HTERT RPE-1 (cell line): ENCODE results near the gene MPZL2.

ENCODE experiments used
- in situ Hi-C: fragments of 300-500 bp; cut with MboI; formaldehyde crosslinking; loops from 4 replicates; pipeline ENCODE4 v1.14.3; 2020; ENCODE audit warnings: low sequenced_read_pairs

MPZL2 gene

DNA sequence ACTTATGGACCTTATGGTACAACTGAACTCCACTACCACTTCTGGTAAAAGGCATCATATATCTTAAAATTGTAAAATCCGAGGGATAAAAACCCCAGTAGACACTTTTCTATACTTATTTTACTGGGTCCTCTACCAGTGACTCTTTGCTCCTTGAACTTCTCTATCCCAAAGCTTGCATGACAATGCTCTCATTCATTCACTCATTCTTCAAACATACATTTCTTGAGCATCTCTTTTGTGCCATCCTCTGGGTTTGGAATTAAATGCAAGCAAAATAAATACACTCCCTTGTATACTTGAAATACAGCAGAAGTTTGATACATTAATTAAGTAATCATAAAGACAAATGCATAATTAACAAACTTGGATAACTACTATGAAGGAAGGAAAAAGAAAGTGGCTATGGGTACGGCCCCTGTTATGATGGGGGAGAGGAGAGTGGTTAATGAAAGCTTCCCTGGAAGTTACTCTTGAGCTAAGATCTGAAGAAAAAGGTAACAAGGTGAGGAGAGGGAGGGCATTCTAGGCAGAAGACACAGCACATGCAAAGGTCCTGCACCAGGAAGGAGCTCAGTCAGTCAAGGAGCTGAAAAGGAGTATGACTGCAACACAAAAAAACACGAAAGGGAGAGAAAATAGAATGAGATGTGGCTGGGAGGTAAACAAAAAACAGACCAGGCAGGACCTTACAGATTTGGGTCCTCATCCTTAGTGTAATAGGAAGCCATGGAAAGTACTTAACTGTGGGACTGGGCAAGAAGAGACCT lies 19.9 kb downstream of the MPZL2 start:
- in situ Hi-C loops, result no loop called here

DNA sequence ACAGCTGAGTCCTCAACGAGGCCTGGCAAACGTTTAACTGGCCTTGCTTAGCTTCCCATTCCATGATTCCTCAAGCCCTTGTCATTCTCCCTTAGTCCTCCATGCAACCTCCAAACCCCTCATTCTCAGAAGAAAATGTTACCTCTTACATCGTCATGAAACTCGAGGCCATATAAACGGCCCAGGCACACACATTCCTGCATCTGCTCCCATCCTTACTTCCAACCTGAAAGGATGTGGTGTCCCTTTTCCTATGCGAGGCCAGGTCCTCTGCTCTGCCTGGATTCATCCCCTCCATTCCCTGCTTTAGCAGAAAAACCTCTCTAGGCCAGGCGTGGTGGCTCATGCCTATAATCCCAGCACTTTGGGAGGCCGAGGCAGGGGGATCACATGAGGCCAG lies 20.9 kb downstream of the MPZL2 start:
- in situ Hi-C loops, result no loop called here

- in situ Hi-C loops, result no loop called here
Measured at GRCh38 chr11:118241764-118242098, 22.4 kb downstream of the MPZL2 start.

DNA sequence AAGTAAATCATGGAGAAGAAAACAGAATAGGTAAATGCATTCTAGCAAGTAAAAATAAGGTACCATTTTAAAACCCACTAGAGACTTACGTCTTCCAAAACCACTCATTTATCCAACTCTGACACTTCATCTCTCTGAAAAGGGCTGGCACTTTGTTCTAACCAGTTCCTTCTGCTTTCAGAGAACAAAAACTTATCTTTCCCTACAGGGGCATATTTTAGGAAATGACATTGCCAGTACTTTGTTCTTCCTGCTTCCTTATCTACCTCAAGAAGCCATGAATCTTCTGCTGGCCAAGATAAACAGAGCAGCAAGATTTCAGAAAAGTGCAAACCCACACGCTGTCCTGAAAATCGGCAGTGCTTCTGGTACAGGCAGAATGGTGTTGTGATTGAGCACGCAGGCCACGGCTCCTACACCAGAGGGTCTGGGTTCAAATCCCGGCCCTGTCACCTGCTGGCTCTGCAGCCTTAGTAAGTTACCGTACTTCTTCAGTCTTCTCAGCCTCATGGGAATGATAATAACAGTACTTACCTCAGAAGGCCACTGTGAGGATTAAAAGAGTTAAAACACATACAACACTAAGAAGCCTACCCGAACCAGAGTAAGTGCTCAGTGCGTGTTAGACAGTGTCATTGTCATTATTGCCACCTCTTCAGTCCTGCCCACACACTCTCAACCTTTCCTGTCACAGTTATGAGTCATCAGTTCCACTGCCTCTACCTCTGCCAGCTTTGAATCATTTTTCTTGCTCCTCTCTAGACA lies 22.9 kb downstream of the MPZL2 start:
- in situ Hi-C loops, result no loop called here

DNA sequence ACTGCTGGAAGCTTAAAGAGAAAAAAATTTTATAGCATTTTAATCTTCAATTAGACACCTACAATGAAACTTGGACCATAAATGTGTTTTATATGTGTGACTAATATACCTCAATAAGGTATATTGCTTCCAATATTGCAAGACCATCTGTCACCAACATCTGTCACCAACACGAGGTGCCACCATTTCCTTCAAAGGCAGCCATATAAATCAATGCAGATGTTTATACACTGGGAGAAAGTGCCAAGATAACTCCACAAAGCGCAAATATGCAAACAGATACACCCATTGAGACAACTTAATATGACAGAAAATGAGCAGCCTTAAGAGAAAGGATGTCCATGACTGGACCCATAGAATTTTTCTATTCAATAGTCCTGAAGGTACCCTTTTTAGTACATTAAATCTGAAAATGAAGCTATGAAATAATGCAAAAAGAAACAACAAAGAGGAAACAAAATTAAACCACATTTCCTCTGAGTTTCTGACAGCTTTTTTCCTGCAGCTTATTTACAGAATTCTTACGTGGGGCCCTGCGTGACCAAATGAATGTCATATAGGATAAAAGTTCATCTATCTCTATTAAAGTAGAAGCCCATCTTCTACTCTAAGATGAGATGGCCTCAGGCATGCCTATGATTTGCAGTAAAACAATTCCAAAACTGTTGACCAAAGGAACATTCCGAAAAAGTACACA lies 24.4 kb downstream of the MPZL2 start:
- in situ Hi-C loops, result no loop called here

DNA sequence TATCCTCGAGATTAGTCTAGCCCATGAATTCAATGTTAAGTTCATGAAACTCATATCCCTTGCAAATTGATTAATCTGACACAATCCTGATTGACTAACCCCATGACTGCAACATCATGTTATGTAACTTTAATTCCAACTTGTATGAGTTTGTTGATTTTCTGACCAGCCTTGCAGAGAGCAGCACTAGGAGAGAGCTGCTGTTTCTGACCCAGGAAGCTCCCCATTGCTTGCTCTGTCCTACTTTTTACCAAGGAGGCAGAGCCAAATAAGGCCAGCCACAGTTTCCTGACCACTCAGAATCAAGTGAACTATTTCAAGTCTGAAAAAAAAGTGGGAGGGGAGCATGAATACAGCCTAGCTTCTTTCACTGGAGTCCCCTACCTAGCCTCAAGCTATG lies 25.2 kb downstream of the MPZL2 start:
- in situ Hi-C loops, result no loop called here

DNA sequence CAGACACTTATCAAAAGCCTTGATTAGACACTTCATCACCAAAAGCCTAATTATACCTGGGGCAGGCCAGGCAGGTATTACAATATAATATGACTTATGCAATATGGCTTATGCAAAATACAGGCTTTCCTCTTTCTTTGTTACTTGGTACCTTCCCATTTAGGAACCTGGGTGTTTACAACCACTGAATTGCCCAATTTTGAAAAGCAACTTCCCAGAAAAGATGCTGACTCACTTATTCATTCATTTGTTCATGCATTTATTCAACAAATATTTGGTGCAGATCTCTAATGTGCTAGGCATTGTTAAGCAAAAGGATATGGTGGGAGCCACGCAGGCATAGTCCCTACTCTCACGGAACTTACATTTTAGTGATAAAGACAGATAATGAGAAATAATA lies 25.7 kb downstream of the MPZL2 start:
- in situ Hi-C loops, result no loop called here

DNA sequence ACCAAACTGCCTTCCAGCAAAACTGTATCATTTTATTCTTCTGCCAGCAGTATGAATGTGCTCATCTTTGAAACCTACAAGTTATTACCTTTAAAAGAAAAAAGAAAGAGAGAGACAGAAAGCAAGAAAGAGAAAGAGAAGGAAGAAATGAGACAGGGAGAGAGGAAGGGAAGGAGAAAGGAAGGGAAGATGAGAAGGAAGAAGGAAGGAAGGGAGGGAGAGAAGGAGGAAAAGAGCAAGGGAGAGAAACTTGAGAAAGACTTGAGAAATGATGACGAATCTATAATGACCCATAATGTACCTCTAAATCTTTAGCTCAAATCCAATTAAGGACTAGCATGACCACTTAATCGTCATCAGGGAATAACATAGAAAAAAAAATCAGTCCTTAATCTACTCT lies 27.9 kb downstream of the MPZL2 start:
- in situ Hi-C loops, result no loop called here

DNA sequence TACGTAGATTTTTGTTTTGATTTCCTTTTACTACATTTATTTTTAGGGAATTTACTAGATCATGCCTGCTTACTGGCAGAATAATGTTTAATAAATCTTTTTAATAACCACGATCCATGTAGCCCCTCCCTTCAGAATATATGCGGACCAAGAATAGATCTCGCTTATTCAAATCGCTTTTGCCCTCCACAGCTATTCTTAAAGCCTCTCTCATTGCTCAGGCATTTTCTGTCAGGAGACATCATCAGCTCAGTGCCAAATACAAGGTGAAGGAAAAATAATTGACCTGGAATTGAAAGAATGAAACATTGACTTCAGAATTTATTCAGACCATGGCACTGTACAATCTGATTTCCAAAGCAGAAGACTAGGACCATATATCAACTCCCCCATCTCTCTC lies 29.3 kb downstream of the MPZL2 start:
- in situ Hi-C loops, result no loop called here

DNA sequence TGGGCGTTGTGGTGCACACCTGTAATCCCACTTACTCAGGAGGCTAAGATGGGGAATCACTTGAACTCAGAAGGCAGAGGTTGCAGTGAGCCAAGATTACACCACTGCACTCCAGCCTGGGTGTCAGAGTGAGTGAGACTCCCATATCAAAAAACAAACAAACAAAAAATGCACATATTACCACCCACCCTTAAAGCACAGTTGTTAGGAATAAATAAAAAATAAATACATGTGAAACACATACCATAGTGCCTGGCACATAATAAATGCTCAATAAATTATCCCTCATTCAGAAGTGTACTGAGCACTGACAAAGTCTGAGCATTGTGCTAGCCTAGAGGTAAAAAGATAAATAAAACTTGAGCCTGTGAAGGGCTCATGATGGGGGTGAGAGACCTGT lies 30.2 kb downstream of the MPZL2 start:
- in situ Hi-C loops, result no loop called here

DNA sequence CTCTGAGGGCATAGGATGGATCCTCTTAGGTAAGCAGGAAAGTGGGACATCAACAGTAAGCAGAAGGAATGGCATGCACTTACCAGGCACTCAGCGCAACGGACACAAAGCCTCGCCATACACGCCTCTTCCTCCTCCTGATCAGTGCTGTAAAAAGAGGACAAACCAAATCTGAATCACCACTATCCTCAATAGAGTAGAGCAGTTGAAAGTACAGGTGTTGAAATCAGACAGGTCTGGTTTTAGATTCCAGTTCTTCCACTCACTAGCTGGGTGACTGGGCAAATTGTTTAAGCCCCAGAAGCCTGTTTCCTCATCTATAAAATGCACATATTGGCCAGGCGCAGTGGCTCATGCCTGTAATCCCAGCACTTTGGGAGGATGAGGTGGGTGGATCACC lies 30.7 kb downstream of the MPZL2 start:
- in situ Hi-C loops, result no loop called here

GRCh38 chr11:118232659-118233058 lies 31.4 kb downstream of the MPZL2 start:
- in situ Hi-C loops, result no loop called here

- in situ Hi-C loops, result no loop called here
Measured at GRCh38 chr11:118231461-118231860, 32.6 kb downstream of the MPZL2 start.

- in situ Hi-C loops, result no loop called here
Measured at GRCh38 chr11:118230088-118230487, 34.0 kb downstream of the MPZL2 start.

GRCh38 chr11:118229274-118229847 lies 34.7 kb downstream of the MPZL2 start:
- in situ Hi-C loops, result no loop called here

DNA sequence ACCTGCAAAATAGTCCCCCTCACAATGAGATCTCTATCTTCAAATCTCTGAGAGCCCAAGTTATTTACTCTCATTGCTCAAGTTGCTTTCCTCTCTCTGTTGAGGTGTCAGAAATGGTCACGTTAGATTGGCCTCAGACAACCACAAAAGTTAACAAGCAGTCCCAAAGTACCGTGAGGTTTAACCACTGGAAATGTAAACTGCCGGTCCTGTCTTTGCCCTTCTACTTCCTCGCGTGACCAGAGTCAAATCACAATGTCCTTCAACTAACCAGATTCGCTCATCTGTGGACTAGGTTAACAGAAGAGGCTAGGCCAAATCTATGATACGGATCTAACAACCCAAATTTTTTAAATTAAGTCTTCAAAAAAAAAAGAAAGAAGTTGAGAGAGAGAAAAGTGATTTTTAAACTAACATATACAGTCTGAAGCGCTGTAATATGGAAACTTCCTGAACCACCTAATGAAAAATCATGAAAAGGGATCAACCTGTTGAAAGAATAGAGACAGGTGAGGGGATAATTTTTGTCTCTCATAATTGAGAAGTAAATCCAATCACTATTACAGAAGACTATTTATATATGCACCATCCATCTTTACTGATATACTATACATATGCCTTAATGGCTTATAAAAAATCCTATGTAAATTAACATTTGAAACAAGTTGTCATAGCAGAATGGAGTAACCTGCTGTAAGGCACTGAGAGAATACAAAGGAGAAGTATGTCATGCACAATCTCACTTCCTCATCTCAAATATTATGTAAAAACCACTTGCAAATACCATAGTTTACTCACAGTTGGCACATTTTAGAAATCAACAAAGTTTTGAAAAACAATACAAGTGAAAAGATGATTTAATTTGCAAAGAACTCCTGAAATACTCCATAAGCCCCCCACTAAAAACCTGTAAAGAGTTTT lies 36.0 kb downstream of the MPZL2 start:
- in situ Hi-C loops, result no loop called here

GRCh38 chr11:118226781-118227180 lies 37.3 kb downstream of the MPZL2 start:
- in situ Hi-C loops, result no loop called here

- in situ Hi-C loops, result no loop called here
Measured at GRCh38 chr11:118226296-118226695, 37.8 kb downstream of the MPZL2 start.

DNA sequence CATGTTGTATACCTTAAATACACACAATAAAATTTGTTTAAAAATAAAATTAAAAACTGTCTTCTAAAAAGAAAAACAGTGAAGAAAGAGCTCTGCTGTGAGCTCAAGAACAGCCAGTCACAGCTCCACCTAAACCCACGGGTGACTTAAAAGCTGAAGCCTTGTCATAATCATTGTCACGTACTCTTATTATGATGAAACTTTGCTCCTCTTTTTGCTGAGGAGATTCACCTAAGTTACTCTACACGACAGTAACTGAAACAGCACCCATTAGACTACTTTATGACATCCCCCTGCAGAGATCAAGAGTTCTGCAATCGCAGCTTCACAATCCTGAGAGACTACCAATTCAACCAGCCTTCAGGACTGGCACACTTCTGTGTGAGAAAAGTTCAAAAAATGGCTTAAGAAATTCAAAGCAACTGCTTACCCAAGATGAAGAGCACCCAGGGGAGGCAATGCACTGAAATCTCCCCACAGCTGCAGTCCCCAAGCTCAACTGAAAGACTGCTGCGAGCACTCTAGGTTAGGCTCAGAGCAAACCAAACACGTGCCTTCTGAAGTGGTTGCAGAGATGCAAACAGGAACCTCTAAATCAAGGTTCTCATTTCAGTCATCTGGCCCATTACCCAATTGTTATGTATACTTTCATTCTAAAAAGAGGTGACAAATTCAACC lies 39.4 kb downstream of the MPZL2 start, which contains the start of gene JAML:
Gene JAML (minus strand): TSS at position 501 of the 678 bp plus-strand sequence. CDS start 10,145 bp downstream, outside the sequence.
- in situ Hi-C loops, result no loop called here

- in situ Hi-C loops, result no loop called here
Measured at GRCh38 chr11:118223992-118224391, 40.1 kb downstream of the MPZL2 start.
